GM12865 (cell line): ENCODE results near the gene RGMA.

Experiments
- DNase-seq: peaks from one replicate; pipeline ENCODE4 v3.0.0; 2010; ENCODE audit warnings: low read depth
- H3K4me3 ChIP-seq: 2 replicates; pipeline ENCODE4 v1.5.1; 2011; ENCODE audit warnings: mild to moderate bottlenecking, low read depth, low read length, control low read depth
- TF ChIP-seq, protein P1 (sequence below): IDR thresholded peaks from 2 replicates; pipeline ENCODE4 v1.5.1; 2011; ENCODE audit warnings: low read length, control low read depth, low read depth, inconsistent platforms; ENCODE audit not compliant: insufficient read depth; ENCODE audit errors: missing control alignments

Gene RGMA

DNA sequence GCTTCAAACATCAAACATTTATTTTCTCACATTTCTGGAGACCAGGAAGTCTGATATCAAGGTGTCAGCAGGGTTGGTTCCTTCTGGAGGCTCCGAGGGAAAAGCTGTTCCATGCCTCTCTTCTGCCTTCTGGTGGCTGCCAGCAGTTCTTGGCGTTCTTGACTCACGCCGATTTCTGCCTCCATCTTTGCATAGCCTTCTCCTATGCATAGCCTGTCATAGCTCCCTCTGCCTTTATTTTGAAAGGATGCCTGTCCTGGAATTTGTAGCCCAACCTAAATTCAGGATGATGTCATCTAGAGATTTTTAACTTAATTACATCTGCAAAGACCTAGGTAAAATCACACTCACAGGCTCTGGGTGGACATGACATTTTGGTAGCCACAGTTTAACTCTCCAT, 70.4 kb downstream of the RGMA start:
- no peak for DNase-seq
- H3K4me3 ChIP-seq, result no peak overlapping the region
- TF ChIP-seq, protein P1, sequence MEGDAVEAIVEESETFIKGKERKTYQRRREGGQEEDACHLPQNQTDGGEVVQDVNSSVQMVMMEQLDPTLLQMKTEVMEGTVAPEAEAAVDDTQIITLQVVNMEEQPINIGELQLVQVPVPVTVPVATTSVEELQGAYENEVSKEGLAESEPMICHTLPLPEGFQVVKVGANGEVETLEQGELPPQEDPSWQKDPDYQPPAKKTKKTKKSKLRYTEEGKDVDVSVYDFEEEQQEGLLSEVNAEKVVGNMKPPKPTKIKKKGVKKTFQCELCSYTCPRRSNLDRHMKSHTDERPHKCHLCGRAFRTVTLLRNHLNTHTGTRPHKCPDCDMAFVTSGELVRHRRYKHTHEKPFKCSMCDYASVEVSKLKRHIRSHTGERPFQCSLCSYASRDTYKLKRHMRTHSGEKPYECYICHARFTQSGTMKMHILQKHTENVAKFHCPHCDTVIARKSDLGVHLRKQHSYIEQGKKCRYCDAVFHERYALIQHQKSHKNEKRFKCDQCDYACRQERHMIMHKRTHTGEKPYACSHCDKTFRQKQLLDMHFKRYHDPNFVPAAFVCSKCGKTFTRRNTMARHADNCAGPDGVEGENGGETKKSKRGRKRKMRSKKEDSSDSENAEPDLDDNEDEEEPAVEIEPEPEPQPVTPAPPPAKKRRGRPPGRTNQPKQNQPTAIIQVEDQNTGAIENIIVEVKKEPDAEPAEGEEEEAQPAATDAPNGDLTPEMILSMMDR, result no peak

DNA sequence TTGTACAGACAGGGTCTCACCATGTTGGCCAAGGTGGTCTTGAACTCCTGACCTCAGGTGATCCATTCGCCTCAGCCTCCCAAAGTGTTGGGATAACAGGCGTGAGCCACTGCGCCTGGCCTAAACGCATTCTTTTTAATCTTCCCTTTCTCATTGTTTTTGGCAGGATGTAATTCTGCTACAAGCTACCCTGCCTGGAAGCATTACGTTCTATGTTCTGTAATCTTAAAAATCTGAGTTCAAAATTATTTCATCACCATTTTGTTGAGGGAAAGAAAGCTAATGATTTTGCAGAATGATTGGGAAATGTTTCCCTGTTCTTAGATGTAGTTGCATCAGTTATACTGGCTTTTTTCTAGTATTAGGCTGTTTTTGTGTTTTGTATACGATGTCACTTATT, 71.5 kb downstream of the RGMA start:
- no peak overlapping the region for H3K4me3 ChIP-seq
- TF ChIP-seq, protein P1, result no peak
- no peak for DNase-seq

DNA sequence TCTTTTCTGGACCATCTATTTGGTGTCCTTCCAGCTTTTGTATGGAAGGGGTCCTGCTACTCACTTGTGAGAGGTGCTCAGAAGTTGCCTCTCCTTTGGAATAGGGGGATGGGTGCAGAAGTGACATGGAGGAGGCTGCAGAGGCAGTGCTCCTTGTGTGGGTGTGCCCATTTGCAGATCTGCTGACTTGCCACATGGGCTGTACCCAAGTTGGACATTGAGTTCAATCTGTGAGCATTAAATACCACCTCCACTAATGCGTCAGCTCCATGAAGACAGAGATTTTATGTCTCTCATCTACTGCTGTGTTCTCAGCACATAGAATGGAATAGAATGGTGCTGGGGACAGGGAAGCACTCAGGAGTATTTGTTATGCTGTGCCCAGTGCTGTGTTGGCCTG, 76.2 kb downstream of the RGMA start:
- TF ChIP-seq, protein P1, result no peak
- no peak for DNase-seq
- H3K4me3 ChIP-seq, result no peak overlapping the region

DNA sequence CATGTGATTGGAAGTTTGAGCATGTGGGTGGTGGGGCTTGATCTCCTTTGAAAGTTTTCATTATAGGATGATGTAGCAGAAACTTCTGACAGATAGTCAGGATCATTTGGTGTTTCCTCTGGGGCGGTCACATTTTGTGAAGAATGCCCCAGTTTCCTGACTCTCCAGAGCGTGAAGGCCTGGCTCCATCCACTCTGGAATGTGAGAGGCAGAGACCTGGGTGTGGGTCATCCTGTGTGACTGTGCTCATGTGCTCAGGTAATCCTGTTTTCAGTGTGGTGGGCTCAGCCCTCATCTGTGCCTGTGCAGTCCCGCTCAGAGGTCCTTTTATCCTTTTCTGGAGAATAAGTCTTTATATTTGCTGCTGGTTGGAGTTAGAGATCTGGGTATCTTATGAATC, 81.0 kb downstream of the RGMA start:
- TF ChIP-seq, protein P1, result no peak
- no peak for DNase-seq
- no peak overlapping the region for H3K4me3 ChIP-seq

DNA sequence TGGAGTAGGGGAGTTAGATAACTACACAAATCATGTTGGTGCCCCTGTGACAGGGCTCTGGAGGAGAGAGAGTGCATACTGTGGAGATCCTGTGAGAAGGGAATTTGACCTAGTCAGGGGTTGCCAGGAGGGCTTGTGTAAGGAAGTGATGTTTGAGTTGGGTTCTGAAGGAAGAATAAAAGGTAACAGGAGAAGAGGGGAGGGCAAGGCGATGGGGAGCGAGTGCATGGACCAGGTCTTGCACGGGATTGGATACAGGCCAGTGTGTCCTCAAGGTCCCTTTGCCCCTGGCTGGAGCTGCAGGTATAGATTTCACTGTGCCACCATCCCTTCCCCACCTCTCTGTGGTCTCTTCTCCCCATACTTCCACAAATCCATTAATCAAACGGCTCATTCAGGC, 83.9 kb downstream of the RGMA start:
- no peak overlapping the region for H3K4me3 ChIP-seq
- TF ChIP-seq, protein P1, result no peak
- no peak for DNase-seq

DNA sequence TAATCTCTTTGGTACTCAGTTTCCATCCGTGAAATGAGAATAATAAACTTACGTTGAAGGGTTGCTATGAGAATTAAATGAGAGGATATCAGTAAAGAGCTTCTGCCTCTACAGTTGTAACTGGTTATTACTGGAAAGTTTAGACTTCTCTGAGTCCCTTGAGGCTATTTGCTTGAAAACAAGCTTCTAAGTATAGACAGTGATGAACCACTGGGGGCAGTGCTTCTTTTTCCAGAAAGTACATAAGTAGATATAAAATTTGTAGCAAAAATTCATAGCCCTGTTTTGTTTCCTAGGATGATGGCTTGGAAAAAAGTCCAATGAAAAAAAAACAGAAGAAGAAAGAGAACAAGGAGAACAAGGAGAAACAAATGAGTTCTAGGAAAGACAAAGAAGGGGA, 87.1 kb downstream of the RGMA start:
- TF ChIP-seq, protein P1, result peak; percentile 7
- DNase-seq, result no peak

DNA sequence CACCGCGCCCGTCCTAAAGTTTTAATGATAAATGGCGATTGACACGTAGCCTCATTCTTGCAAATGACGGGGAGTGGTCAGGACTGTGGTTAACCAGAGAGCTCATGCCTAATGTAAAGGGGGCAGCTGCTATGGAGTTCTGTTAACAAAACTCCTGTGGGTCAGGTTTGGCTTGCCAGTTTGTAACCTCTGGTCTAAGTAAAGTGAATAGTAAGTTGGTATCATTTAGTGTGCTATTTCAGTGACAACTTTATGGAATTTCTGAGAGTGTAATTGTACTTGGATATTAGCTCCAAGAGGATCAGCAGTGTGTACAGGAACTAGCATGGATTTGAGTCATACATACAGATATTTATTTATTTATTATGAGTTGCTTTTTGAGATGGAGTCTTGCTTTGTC, 87.9 kb downstream of the RGMA start:
- no peak for DNase-seq
- TF ChIP-seq, protein P1, result no peak
- H3K4me3 ChIP-seq, result no peak overlapping the region

More for the DNA sequence above, 87.1 kb downstream of the RGMA start:
- H3K4me3 ChIP-seq, result no peak overlapping the region
